ENCODE measurements around the gene KRT15. TPM values are rescaled to one million over a fixed set of nuclear protein-coding genes. Genes with fewer than 3 reads are reported as not detected.
A peak's percentile ranks its signal among the peaks of the same experiment; 100 is the strongest.

The KRT15 gene
- not detected in 2 replicates for total RNA-seq (2014; rRNA removed; shearing (Covaris generic))

DNA sequence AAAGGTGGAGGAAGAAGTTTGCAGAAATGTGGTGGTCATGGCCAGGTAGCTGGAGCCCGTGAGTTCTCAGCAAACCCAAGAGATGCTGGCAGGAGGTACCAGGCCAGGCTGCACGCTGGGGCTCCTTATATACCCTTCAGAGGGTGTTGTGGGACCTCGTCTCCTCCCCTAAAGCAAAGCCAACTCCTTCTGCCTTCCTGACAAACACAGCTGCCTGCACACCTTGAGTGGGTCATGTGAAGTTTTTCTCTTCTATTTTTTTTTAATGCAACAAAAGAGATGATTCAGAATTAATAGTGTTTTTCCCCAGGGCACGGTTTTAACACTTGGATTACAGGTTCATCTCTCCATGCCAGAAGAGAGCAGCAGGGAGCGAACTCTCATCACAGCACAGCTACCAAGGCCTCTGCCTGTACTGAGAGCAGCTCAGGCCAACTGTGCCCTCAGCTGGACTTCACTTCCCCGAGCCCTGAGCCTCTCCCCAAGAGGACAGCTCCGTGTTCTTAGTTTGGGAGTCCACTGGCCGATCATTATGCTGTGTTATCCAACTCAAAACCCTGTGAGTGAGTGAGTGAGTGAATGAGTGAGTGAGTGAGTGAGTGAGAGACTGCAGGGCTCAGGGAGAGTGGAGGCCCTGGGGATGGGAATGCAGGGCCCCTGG lies at the start of gene KRT15:
Gene KRT15, minus strand, starts transcription at position 102 of the 661 bp plus-strand sequence. Its CDS starts 63 bp downstream, at position 39.
- in situ Hi-C loops (cut with HindIII; ENCODE audit: low sequenced_read_pairs) = no loop called here
- DNase-seq (ENCODE audit: low spot score) = peak; percentile 46

DNA sequence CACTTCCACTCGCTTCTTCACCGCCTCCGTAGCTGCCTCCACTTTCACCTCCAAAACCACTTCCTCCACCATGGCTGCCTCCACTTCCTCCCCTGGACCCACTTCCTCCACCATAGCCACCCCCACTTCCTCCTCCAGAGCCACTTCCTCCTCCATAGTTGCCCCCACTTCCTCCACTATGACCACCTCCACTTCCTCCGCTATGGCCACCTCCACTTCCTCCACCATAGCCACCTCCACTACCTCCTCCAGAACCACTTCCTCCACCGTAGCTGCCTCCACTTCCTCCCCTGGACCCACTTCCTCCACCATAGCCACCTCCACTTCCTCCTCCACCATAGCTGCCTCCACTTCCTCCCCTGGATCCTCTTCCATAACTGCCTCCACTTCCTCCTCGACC lies 48.6 kb upstream of the KRT15 start:
- in situ Hi-C loops (cut with HindIII; ENCODE audit: low sequenced_read_pairs) = no loop called here
- no peak for DNase-seq (ENCODE audit: low spot score)

- DNase-seq (ENCODE audit: low spot score) = no peak
- in situ Hi-C loops (cut with HindIII; ENCODE audit: low sequenced_read_pairs) = no loop called here
Observed at GRCh38 chr17:41565338-41565737, 46.6 kb upstream of the KRT15 start.

- in situ Hi-C loops (cut with HindIII; ENCODE audit: low sequenced_read_pairs) = no loop called here
- DNase-seq (ENCODE audit: low spot score) = no peak
Observed at GRCh38 chr17:41563607-41564170, 45.0 kb upstream of the KRT15 start.

DNA sequence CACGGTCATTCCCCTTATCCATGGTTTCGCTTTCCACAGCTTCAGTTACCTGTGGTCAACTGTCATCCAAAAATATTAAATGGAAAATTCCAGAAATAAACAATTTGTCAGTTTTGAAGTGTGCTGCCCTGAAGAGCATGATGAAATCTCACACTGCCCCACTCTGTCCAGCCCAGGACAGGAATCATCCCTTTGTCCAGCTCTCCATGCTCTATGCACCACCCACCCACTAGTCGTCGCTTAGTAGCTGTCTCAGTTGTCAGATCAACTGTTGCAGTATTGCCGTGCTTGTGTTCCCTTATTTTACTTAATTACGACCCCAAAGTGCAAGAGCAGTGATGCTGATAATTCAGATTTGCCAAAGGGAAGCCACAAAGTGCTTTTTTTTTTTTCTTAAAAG lies 42.9 kb upstream of the KRT15 start:
- DNase-seq (ENCODE audit: low spot score) = no peak
- in situ Hi-C loops (cut with HindIII; ENCODE audit: low sequenced_read_pairs) = no loop called here

GRCh38 chr17:41559548-41559947 lies 40.9 kb upstream of the KRT15 start:
- in situ Hi-C loops (cut with HindIII; ENCODE audit: low sequenced_read_pairs) = no loop called here
- DNase-seq (ENCODE audit: low spot score) = no peak

GRCh38 chr17:41556931-41557330 lies 38.2 kb upstream of the KRT15 start:
- in situ Hi-C loops (cut with HindIII; ENCODE audit: low sequenced_read_pairs) = no loop called here

DNA sequence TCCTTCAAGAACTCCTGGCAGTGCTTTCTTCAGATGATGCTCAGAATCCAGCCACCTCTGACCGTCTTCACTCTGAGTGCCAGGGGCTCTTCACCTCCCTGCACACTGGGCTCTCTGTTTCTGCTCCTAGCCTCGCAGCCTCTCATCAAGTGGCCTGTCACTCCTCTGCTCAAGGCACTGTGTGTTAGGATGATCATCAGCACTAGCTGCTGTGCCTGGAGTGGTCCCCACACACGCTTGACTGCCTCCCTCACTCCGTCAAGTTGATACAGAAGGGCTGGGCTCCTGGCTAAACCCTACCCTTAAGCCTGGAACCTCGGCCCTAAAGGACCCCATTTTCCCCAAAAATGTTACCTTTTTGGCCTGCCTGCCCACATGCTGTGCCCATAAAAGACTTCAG lies 37.6 kb upstream of the KRT15 start:
- in situ Hi-C loops (cut with HindIII; ENCODE audit: low sequenced_read_pairs) = no loop called here
- DNase-seq (ENCODE audit: low spot score) = no peak

More at GRCh38 chr17:41556931-41557330, 38.2 kb upstream of the KRT15 start:
- no peak for DNase-seq (ENCODE audit: low spot score)

DNA sequence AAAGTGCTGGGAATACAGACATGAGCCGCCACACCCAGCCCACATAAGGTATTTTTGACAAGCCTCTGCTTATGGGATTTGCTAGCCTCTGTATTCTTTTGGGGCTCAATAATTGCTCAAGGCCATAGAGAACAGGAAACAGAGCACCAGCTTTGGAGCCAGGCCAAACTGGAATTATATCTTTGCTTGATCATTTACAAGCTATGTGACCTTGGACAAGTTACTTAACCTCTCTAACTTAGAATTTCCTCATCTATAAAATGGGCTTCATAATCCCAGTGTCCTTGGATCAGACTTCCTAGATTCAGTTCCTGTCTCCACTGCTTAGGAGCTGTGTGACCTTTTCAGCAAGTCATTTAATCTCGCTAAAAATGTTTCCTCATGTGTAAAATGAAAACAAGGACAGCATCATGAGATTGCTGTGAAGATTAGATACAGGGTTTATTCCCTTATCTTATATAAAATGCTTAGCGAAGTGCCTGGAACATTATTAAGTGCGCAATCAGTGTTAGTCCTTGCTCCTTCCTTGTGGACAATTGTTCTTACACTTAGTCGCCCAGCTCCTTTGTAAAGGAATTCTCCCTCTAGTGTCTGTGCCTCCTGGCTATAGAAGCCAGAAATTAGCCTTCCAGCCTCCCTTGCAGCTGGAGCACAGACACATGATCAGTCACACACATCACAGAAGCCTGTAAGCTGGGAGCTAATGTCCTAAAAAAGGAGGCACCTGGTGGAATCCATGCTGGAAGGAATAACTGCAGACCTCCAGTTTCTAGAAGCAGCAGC lies 36.6 kb upstream of the KRT15 start:
- DNase-seq (ENCODE audit: low spot score) = no peak
- in situ Hi-C loops (cut with HindIII; ENCODE audit: low sequenced_read_pairs) = no loop called here

DNA sequence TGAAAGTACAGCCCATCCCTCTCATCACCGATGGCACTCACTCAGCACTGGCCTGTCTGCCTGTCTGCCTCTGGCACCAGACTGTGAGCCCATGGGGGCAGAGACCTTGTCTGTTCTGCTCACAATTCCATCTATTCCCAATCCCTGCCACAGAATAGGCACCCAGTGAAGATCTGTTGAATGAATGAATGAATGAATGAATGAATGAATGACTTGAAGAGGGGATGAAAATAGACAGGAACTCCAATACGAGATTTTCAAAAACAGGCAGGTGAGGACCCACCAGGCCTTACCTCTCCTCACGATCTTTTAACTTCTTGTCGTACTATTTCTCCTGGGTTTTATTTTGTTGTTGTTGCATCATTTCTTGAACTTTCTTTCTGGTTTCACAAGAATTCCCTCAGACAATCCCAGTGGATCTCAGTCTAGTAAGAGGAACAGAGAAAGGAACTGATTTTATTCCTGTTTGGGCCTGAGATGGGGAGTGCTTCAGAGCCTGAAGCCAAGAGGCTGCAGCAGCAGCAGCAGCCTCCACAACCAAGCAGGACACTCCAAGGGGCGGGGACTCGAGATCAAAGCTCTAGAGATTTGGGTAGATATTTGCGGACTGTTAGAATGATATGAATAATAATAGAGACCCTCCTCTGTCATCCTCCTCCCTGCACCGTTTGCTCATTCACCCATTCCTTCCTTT lies 35.4 kb upstream of the KRT15 start:
- in situ Hi-C loops (cut with HindIII; ENCODE audit: low sequenced_read_pairs) = no loop called here
- DNase-seq (ENCODE audit: low spot score) = no peak

- in situ Hi-C loops (cut with HindIII; ENCODE audit: low sequenced_read_pairs) = no loop called here
- no peak for DNase-seq (ENCODE audit: low spot score)
Observed at GRCh38 chr17:41553176-41553575, 34.5 kb upstream of the KRT15 start.

- in situ Hi-C loops (cut with HindIII; ENCODE audit: low sequenced_read_pairs) = no loop called here
- DNase-seq (ENCODE audit: low spot score) = no peak
Observed at GRCh38 chr17:41552455-41552854, 33.8 kb upstream of the KRT15 start.

DNA sequence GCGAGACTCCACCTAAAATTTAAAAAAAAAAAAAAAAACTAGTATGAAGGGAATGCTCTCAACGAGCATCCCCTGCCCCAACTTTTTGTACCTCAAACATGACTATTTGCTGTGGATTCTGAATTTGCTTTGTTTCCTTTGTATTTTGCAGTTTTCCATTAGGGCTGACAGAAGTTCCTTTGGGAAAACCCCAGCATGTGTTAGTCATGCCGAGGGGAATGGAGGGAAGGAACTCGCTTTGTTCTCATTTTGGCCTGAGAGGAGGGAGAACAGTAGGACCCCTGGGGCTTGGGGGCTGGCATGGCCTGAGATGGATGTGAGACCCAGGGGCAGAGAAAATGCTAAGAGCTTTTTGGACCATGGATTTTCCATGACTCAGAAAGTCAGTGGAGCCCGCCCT lies 32.7 kb upstream of the KRT15 start:
- in situ Hi-C loops (cut with HindIII; ENCODE audit: low sequenced_read_pairs) = no loop called here
- DNase-seq (ENCODE audit: low spot score) = no peak

DNA sequence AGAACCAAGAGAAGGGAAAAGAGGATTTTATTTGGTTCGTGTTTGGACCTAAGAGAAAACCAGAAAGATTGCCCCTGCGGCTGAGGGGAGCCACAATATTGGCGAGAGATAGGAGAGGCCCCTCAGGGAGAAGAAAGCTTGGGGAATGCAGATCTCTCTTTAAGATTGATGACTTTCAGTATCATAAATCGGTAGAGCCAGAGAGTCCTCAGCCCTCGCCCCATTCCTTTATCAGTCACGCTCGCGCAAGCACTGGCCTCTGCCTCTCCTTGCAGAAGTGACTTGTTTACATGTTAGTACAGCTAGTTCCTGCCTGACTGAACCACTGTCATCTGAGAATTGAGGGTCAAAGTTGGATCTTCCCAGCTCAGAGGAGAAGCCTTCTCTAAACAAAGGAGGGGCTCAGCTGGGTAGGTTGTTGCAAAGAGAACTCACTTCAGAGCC lies 30.9 kb upstream of the KRT15 start:
- in situ Hi-C loops (cut with HindIII; ENCODE audit: low sequenced_read_pairs) = no loop called here
- no peak for DNase-seq (ENCODE audit: low spot score)

GRCh38 chr17:41548844-41549595 lies 30.3 kb upstream of the KRT15 start:
- DNase-seq (ENCODE audit: low spot score) = peak; percentile 83
- in situ Hi-C loops (cut with HindIII; ENCODE audit: low sequenced_read_pairs) = no loop called here

DNA sequence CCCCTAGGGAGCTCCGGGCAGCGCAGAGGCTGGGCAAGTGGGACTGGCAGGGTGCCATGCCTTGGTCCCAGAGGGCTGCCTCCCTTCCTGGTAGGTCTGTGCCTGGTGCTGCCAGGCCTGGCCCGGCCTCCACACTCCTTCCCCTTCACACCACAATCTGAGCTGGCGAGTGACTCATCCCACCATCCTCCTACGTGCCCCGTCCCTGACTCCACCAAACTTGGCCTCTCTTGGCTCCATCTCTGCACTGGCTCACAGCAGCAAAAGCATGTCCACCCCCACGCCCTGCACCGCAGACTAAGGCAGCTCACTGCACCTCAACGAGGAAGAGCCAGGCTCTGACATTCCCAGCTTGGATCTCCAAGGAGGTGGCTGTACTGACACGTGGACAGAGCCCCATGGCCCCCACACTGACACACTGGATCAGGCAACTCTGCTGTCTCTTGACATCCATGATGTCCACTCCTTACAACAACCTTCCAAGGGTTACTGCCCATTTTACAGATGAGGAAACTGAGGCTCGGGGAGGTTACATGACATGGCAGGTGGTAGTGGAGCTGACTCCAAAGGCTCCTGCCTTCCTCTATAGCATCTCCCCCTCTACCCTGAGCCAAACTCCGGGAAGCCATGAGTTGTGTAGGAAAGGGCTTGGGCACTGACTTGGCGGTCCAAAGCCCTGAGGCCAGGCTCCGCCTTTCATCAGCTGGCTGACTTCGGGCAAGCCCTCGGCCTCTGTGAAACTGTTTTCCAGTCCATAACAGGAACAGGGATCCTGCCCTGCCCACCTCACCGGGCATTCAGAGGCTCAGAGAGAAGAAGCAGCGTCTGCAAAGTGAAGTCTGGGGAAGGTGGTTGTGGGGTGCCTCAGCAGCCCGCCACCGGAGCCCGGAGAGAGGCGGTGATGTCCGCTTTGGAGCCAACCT lies 29.5 kb upstream of the KRT15 start:
- in situ Hi-C loops (cut with HindIII; ENCODE audit: low sequenced_read_pairs) = no loop called here
- no peak for DNase-seq (ENCODE audit: low spot score)

- in situ Hi-C loops (cut with HindIII; ENCODE audit: low sequenced_read_pairs) = no loop called here
- no peak for DNase-seq (ENCODE audit: low spot score)
Observed at GRCh38 chr17:41547378-41547841, 28.7 kb upstream of the KRT15 start.

DNA sequence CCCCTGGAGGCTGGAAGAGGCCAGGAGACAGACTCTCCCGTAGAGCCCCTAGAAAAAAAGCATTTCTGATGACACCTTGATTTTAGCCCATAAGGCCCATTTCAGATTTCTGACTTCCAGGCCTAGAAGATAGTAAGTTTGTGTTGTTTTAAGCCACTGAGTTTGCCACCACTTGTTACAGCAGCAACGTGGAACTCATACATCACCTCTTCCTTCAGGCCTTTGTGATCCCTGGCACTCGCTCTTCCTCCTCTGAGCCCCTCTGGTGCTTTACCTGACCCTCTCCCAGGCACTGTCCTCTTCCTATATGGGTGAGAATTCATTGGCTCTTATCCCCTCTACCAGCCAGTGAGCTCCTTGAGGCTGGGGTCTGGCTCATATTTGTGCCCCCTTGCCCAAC lies 28.1 kb upstream of the KRT15 start:
- DNase-seq (ENCODE audit: low spot score) = no peak
- in situ Hi-C loops (cut with HindIII; ENCODE audit: low sequenced_read_pairs) = no loop called here
